H7 (cell line): ENCODE results near the gene MAPK8IP1. TPM values are rescaled to one million over a fixed set of nuclear protein-coding genes. Genes with fewer than 3 reads are reported as not detected.

Source experiments
- DNase-seq: peaks from one replicate; pipeline ENCODE4 v3.0.0; 2012
- H3K27me3 ChIP-seq: 2 replicates; pipeline ENCODE4 v1.6.0; 2011; ENCODE audit warnings: mild to moderate bottlenecking, low read length; ENCODE audit not compliant: control insufficient read depth, insufficient read depth
- H3K36me3 ChIP-seq: replicated peaks from 2 replicates; pipeline ENCODE4 v1.5.1; 2011; ENCODE audit warnings: low read length; ENCODE audit not compliant: control insufficient read depth, insufficient read depth
- H3K4me3 ChIP-seq: 2 replicates; pipeline ENCODE4 v1.5.1; 2011; ENCODE audit warnings: low read depth, mild to moderate bottlenecking, control low read depth, low read length, moderate library complexity; ENCODE audit not compliant: insufficient read depth
- total RNA-seq: library from RNA; depleted of rRNA; stranded (reverse); fragments of >200 nt; shearing (Covaris generic); gene quantifications from 2 replicates; pipeline ENCODE4 v1.2.3, GENCODE V29; 2014; rRNA removed

Gene MAPK8IP1
- total RNA-seq, 1 experiment from 2014 or later: 15.3 TPM

DNA sequence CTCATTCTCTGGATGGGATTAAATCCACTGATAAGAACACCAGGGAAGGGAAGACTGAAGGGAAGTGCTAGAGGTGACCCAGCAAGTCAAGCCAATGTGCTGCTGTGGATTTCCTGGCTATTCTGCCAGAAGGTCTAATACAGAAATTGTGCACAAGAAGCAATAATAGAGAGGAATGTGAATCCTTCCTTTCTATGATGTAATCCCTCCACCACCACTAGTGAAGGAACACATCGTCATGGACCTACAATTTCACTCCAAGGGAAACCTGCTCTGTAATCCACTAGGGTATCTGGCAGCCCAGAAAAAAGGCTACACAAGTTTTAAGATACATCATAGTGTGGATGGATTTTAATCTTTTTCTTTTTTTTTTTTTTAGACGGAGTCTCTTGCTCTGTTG is 54.4 kb downstream of the MAPK8IP1 start:
- Histone ChIP-seq H3K27me3 (no peaks in the 10 kb centered on the region), H3K36me3 (peaks cover 3% of the 10 kb centered on the region), H3K4me3 (no peak overlapping the region)
- no peak for DNase-seq

DNA sequence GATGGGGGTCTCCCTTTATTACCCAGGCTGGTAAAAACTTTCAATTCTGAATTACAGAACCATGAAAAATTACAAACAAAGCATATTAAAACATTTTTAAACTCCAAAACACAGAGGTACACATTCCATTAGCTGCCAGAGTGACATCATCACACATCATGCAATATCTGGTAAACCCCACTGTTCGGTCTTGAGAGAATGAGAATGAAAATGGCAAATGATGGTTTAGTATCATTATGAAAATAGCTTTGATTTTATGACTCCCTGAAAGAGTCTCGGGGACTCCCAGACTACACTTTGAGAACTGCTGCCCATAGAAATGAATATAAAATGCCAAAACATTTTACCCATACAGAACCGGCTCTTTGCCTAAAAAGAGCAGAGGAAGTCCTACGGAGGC is 55.8 kb downstream of the MAPK8IP1 start:
- no peak overlapping the region for H3K4me3 ChIP-seq
- no peaks in the 10 kb centered on the region for H3K27me3 ChIP-seq
- H3K36me3 ChIP-seq: no peaks in the 10 kb centered on the region; the same call in 1 of the 2 replicates
- no peak for DNase-seq

DNA sequence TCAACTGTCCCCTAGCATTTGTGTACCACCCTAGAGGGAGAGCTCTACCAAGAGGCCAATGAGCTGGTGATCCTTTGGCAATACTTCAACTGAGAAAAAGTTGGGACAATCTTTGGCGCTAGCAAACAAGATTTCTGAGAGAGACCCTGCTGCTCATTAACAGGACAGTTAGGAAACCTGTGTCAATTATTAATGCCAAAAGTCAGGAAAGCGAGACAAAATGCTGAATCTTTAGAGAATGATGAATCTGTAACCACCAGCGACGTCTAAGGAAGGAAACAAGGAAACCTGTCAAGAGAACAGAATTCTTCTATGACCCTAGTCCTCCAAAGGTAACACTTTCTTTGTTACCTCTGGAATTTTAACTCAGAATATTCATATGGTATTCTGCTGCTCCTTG is 56.9 kb downstream of the MAPK8IP1 start:
- DNase-seq: no peak
- no peak overlapping the region for H3K4me3 ChIP-seq
- peaks cover under 1% of the 10 kb centered on the region; the same call in 1 of the 2 replicates for H3K36me3 ChIP-seq
- no peaks in the 10 kb centered on the region for H3K27me3 ChIP-seq

DNA sequence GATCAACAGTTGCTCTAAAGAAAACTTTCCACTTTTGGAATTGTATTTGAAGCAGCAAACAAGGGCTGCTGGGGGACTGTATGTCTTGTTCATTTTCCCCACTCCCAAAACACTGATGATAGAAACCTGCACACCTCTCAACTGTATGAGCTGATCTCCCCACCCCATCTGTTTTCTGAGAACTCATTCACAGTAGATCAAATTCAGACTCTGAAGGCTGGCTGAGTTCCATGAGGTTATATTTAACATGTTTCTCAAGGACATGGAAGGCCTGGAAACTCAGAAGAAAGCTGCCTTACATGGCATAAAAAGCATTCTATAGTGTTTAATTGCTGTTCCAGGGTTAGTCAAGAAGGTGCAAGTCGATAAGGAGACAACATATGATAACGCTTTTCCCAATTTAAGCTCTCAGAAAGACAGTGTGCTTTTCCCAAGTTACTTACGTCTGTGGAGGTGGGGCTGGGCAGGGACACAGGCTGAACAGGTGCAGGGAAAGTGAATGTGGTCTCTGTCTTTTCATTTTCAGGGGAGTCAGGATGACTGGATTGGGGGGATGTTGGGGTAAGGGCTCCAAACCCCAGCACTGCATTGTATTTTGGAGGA is 60.0 kb downstream of the MAPK8IP1 start:
- H3K4me3 ChIP-seq: no peak overlapping the region
- DNase-seq: no peak
- no peaks in the 10 kb centered on the region for H3K27me3 ChIP-seq
- H3K36me3 ChIP-seq: peaks cover 8% of the 10 kb centered on the region

DNA sequence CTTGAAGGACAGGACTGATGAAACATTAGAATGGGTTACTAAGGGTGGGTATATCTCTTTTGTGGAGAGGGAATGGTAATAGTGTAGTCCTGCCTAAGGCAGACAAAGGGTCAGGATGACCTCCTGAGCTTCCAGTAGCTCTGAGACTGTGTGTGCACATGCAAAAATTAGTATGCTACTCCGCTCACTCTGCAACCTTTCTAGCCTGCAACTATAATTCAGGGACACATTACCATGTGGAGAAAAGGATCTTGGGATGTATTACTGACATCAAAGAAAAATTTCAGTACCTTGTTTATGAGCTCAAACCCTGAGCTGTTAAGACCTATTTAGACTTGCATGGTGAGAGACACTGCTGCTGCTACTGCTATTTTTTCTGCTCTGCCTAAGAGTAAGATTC is 62.4 kb downstream of the MAPK8IP1 start:
- no peaks in the 10 kb centered on the region for H3K27me3 ChIP-seq
- peaks cover 8% of the 10 kb centered on the region for H3K36me3 ChIP-seq
- no peak overlapping the region for H3K4me3 ChIP-seq
- DNase-seq: no peak

DNA sequence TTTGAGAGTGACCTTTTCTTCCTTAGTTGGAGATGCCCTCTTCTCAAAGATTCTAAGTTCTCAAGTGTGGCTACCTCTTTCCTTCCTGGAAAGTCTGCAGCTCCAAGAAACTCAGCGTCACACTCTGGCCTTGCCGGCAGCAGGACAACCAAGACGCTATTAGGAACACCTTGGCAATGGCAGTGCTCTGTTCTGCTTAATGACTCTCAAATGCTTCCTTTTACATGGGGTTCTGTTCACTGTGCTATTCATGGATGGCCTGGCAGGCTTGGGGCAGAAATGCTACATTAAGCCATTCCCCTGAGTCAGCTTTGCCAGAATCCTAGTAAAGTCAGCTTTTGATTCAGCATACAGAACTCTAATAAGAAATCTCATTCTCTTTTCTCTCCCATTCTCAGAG is 62.9 kb downstream of the MAPK8IP1 start:
- no peak overlapping the region for H3K4me3 ChIP-seq
- no peak for DNase-seq
- peaks cover 8% of the 10 kb centered on the region for H3K36me3 ChIP-seq
- no peaks in the 10 kb centered on the region for H3K27me3 ChIP-seq

DNA sequence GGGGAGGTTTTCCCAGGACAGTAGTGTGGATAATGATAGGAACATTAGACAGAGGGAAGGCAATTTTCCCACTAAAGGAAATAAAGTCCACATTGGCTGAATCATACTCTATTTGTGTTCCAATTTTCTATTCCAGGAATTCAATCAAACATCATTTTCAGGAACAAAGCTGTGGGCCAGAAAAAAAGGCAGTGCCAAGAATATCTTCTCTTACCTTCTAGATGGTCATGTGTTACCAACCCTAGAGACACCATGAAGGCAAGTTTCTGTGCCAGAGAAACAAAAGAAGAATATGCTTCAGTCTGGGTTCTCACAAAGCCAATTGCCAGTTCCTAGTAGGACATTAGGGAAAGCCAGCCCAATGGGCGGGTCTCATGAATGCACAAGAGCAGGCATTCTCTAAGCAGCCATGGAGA is 64.5 kb downstream of the MAPK8IP1 start:
- peaks cover 8% of the 10 kb centered on the region for H3K36me3 ChIP-seq
- no peaks in the 10 kb centered on the region for H3K27me3 ChIP-seq
- H3K4me3 ChIP-seq: no peak overlapping the region
- DNase-seq: no peak

Other genes starting within 250 kb of the MAPK8IP1 start
- gene CHST1, start 220.0 kb upstream of the MAPK8IP1 start, total RNA-seq: 0.87 and 0.89 TPM in 2 replicates
- gene SLC35C1, start 80.5 kb upstream of the MAPK8IP1 start, total RNA-seq: 3.9 and 5.8 TPM in 2 replicates
- gene CRY2, start 38.2 kb upstream of the MAPK8IP1 start, total RNA-seq: 16.0 and 24.1 TPM in 2 replicates
- 0.35 and 2.3 TPM in 2 replicates for gene FREY1, start 21.6 kb downstream of the MAPK8IP1 start, total RNA-seq
- 39.9 and 43.7 TPM in 2 replicates for gene PEX16, start 32.2 kb downstream of the MAPK8IP1 start, total RNA-seq
- 36.6 and 38.6 TPM in 2 replicates for gene LARGE2, start 37.0 kb downstream of the MAPK8IP1 start, total RNA-seq
- 10.1 and 17.6 TPM in 2 replicates for gene PHF21A, start 235.8 kb downstream of the MAPK8IP1 start, total RNA-seq